ENCODE data around the gene PPP1R12B.
"Not testable (repeated sequence)": the region's sequence is repeated elsewhere in the genome, so short reads cannot be mapped to it uniquely, and the experiment has no call there.

Gene PPP1R12B

GRCh38 chr1:202452508-202452907 lies 104.0 kb downstream of the PPP1R12B start:
- no peak for DNase-seq (ENCODE audit: low spot score)

GRCh38 chr1:202456372-202457169 lies 108.1 kb downstream of the PPP1R12B start:
- peak; percentile 12 for DNase-seq (ENCODE audit: low spot score)

- DNase-seq (ENCODE audit: low spot score) = not testable (repeated sequence)
These were observed 110.2 kb downstream of the PPP1R12B start for GRCh38 chr1:202458651-202459050.

GRCh38 chr1:202459470-202460142 lies 111.1 kb downstream of the PPP1R12B start:
- DNase-seq (ENCODE audit: low spot score) = peak; percentile 11

GRCh38 chr1:202460143-202460495 lies 111.6 kb downstream of the PPP1R12B start:
- peak; percentile 28 for DNase-seq (ENCODE audit: low spot score)

- DNase-seq (ENCODE audit: low spot score) = no peak
These were observed 114.0 kb downstream of the PPP1R12B start for GRCh38 chr1:202462342-202463076.

GRCh38 chr1:202464153-202464742 lies 115.7 kb downstream of the PPP1R12B start:
- peak; percentile 2 for DNase-seq (ENCODE audit: low spot score)

- not testable (repeated sequence) for DNase-seq (ENCODE audit: low spot score)
These were observed 117.3 kb downstream of the PPP1R12B start for GRCh38 chr1:202465644-202466270.

- DNase-seq (ENCODE audit: low spot score) = not testable (repeated sequence)
These were observed 117.8 kb downstream of the PPP1R12B start for GRCh38 chr1:202466339-202466738.

GRCh38 chr1:202467381-202467780 lies 118.9 kb downstream of the PPP1R12B start:
- DNase-seq (ENCODE audit: low spot score) = not testable (repeated sequence)

GRCh38 chr1:202468695-202469094 lies 120.2 kb downstream of the PPP1R12B start:
- not testable (repeated sequence) for DNase-seq (ENCODE audit: low spot score)

- not testable (repeated sequence) for DNase-seq (ENCODE audit: low spot score)
These were observed 120.6 kb downstream of the PPP1R12B start for GRCh38 chr1:202469123-202469522.

- no peak for DNase-seq (ENCODE audit: low spot score)
These were observed 122.7 kb downstream of the PPP1R12B start for GRCh38 chr1:202471246-202471645.

GRCh38 chr1:202472347-202473124 lies 124.0 kb downstream of the PPP1R12B start:
- not testable (repeated sequence) for DNase-seq (ENCODE audit: low spot score)

- DNase-seq (ENCODE audit: low spot score) = not testable (repeated sequence)
These were observed 125.0 kb downstream of the PPP1R12B start for GRCh38 chr1:202473266-202474045.

- DNase-seq (ENCODE audit: low spot score) = not testable (repeated sequence)
These were observed 131.2 kb downstream of the PPP1R12B start for GRCh38 chr1:202479661-202480060.

- DNase-seq (ENCODE audit: low spot score) = not testable (repeated sequence)
These were observed 132.1 kb downstream of the PPP1R12B start for GRCh38 chr1:202480640-202481039.

- not testable (repeated sequence) for DNase-seq (ENCODE audit: low spot score)
These were observed 134.9 kb downstream of the PPP1R12B start for GRCh38 chr1:202483362-202483761.

GRCh38 chr1:202484032-202484431 lies 135.5 kb downstream of the PPP1R12B start:
- DNase-seq (ENCODE audit: low spot score) = not testable (repeated sequence)

GRCh38 chr1:202484820-202485219 lies 136.3 kb downstream of the PPP1R12B start:
- DNase-seq (ENCODE audit: low spot score) = not testable (repeated sequence)
